CD14-positive monocyte (primary cell): ENCODE results near the gene ARL4A. TPM values are rescaled to one million over a fixed set of nuclear protein-coding genes. Genes with fewer than 3 reads are reported as not detected.

Source experiments
- DNase-seq, 3 donors: peaks; one replicate each; pipeline ENCODE4 v3.0.0-alpha.2; 2011 to 2022
- H2AFZ ChIP-seq: 2 replicates; pipeline ENCODE4 v1.6.0; 2012; ENCODE audit warnings: mild to moderate bottlenecking, low read depth, low read length, inconsistent platforms; ENCODE audit not compliant: insufficient read depth, poor library complexity, severe bottlenecking
- H3K27ac ChIP-seq, 2 donors: 1 replicate in 1 of 2; 2 replicates in 1 of 2; pipeline ENCODE4 v1.5.1; 2012 to 2013; ENCODE audit warnings: low read length in 2 of 2, control low read depth in 1 of 2, inconsistent platforms in 1 of 2, low read depth in 1 of 2, mild to moderate bottlenecking in 1 of 2
- H3K27me3 ChIP-seq, 2 donors: one replicate each; pipeline versions ENCODE4 v1.6.0 to v1.6.1; 2011 to 2013; ENCODE audit warnings: low read length in 2 of 2; ENCODE audit not compliant: control insufficient read depth in 2 of 2, insufficient read depth in 2 of 2
- H3K36me3 ChIP-seq, 2 donors: replicated peaks in 1 of 2; 1 replicate in 1 of 2; 2 replicates in 1 of 2; pipeline versions ENCODE4 v1.5.1 to v1.6.1; 2012 to 2013; ENCODE audit warnings: low read length in 2 of 2, control low read depth in 1 of 2, inconsistent platforms in 1 of 2, mild to moderate bottlenecking in 1 of 2; ENCODE audit not compliant: insufficient read depth in 2 of 2, control insufficient read depth in 1 of 2
- H3K4me1 ChIP-seq, 2 donors: 1 replicate in 1 of 2; 2 replicates in 1 of 2; pipeline versions ENCODE4 v1.5.1 to v1.6.1; 2012 to 2013; ENCODE audit warnings: low read length in 2 of 2, control low read depth in 1 of 2, inconsistent platforms in 1 of 2, mild to moderate bottlenecking in 1 of 2, moderate library complexity in 1 of 2; ENCODE audit not compliant: insufficient read depth in 2 of 2, control insufficient read depth in 1 of 2
- H3K4me2 ChIP-seq: replicated peaks from 2 replicates; pipeline ENCODE3; 2012; ENCODE audit warnings: low read length, moderate library complexity, mild to moderate bottlenecking; ENCODE audit not compliant: poor library complexity, severe bottlenecking; ENCODE audit errors: extremely low read depth
- H3K4me3 ChIP-seq, 3 experiments: fragments of 200-600 bp in 1 of 3; sonication (generic) in 1 of 3; replicated peaks in 1 of 3; 1 replicate in 2 of 3; 2 replicates in 1 of 3; pipeline ENCODE4 v1.5.1; 2011 to 2013; ENCODE audit warnings: low read length in 3 of 3, mild to moderate bottlenecking in 3 of 3, control low read depth in 2 of 3, low read depth in 2 of 3, inconsistent platforms in 1 of 3, moderate library complexity in 1 of 3
- H3K79me2 ChIP-seq: 2 replicates; pipeline ENCODE4 v1.6.0; 2012; ENCODE audit warnings: mild to moderate bottlenecking, control low read depth, inconsistent platforms, low read length, moderate library complexity; ENCODE audit not compliant: insufficient read depth
- H3K9ac ChIP-seq: 2 replicates; pipeline ENCODE4 v1.6.0; 2017; ENCODE audit warnings: low read length, mild to moderate bottlenecking; ENCODE audit not compliant: insufficient read depth, poor library complexity, severe bottlenecking
- H3K9me3 ChIP-seq, 2 donors: replicated peaks in 1 of 2; 1 replicate in 1 of 2; 2 replicates in 1 of 2; pipeline versions ENCODE4 v1.5.1 to v1.6.1; 2012 to 2013; ENCODE audit warnings: low read length in 2 of 2, control low read depth in 1 of 2; ENCODE audit not compliant: control insufficient read depth in 1 of 2, insufficient read depth in 1 of 2
- H4K20me1 ChIP-seq: 2 replicates; pipeline ENCODE4 v1.6.0; 2012; ENCODE audit warnings: mild to moderate bottlenecking, low read length, control low read depth, moderate library complexity; ENCODE audit not compliant: insufficient read depth
- H3K27ac Mint-ChIP-seq, 7 donors: one replicate each; pipeline ENCODE4 v1.8.0; 2020; ENCODE audit warnings: mild to moderate bottlenecking in 7 of 7, mixed read lengths in 7 of 7, moderate library complexity in 6 of 7, inconsistent platforms in 2 of 7
- H3K27me3 Mint-ChIP-seq, 3 donors: one replicate each; pipeline ENCODE4 v1.8.0; 2021 to 2022; ENCODE audit warnings: low read depth in 3 of 3, mild to moderate bottlenecking in 3 of 3, mixed read lengths in 3 of 3, moderate library complexity in 3 of 3, inconsistent platforms in 1 of 3
- H3K36me3 Mint-ChIP-seq, 2 donors: one replicate each; pipeline ENCODE4 v1.8.0; 2020; ENCODE audit warnings: mixed read lengths in 2 of 2, inconsistent platforms in 1 of 2, mild to moderate bottlenecking in 1 of 2
- H3K4me1 Mint-ChIP-seq: one replicate; pipeline ENCODE4 v1.8.0; 2020; ENCODE audit warnings: mild to moderate bottlenecking, mixed read lengths
- H3K4me3 Mint-ChIP-seq, 2 donors: one replicate each; pipeline ENCODE4 v1.8.0; 2020; ENCODE audit warnings: mild to moderate bottlenecking in 2 of 2, mixed read lengths in 2 of 2, moderate library complexity in 1 of 2
- H3K9me3 Mint-ChIP-seq, 7 donors: one replicate each; pipeline ENCODE4 v1.8.0; 2020 to 2022; ENCODE audit warnings: mixed read lengths in 7 of 7, mild to moderate bottlenecking in 6 of 7, moderate library complexity in 6 of 7, inconsistent platforms in 2 of 7
- WGBS: methylation state at CpG from one replicate; pipeline ENCODE4 v1.1.5; 2013; ENCODE audit warnings: missing lambda C conversion rate; ENCODE audit not compliant: insufficient coverage; 5-methylcytosine and 5-hydroxymethylcytosine counted together
- intact Hi-C, 2 donors: fragments of 100-400 bp; cut with micrococcal nuclease; formaldehyde crosslinking; loops; one replicate each; pipeline versions ENCODE4 v1.15.0 to v1.15.1; 2023
- polyA plus RNA-seq, 3 donors: library from polyadenylated mRNA; depleted of rRNA in 1 of 3; unstranded in 2 of 3; stranded (reverse) in 1 of 3; fragments of 300-500 nt in 2 of 3; fragments of >200 nt in 1 of 3; fragmentation: Illumina TruSeq in 2 of 3; gene quantifications; 1 replicate in 2 of 3; 2 replicates in 1 of 3; pipeline ENCODE4 v1.2.3, GENCODE V29; 2012 to 2021
- TF ChIP-seq, protein P1 (sequence below): fragments of 200-600 bp; IDR thresholded peaks from one replicate; pipeline ENCODE4 v1.8.0; 2022; ENCODE audit warnings: antibody characterized with exemption, mild to moderate bottlenecking

The ARL4A gene
- polyA plus RNA-seq, 3 donors: 60.3 to 125 (median 69.3) TPM

DNA sequence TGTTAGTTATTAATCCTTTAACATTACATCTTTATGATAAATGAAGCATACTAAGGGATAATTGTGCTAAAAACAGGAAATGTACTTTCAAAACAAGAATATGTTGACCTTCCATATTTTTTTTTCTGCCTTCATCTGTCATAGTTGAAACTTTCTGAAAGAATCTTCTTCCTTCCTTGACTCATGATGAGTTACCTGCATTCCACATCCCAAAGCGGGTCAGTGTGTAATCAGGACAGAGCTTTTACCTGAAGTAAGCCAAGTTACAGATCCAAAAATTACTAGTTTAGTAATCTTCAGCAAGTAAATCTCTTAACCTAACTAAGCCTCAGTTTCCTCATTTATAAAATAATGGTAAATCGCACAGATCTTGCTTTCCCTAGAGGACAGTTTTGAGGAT, 13.4 kb upstream of the ARL4A start:
- Histone ChIP-seq H3K4me2 (peak overlapping the region; percentile 15), H3K27me3 (no peaks in the 10 kb centered on the region), H2AFZ (peak overlapping the region; percentile 29), H4K20me1 (no peaks in the 10 kb centered on the region), H3K79me2 (no peaks in the 10 kb centered on the region), H3K9me3 (no peaks in the 10 kb centered on the region), H3K4me1 (peaks cover 38 to 61% of the 10 kb centered on the region in 2 donors), H3K4me3 (no peak overlapping the region), H3K9ac (no peak overlapping the region), H3K36me3 (no peaks in the 10 kb centered on the region), H3K27ac (peak overlapping the region in 1 of 2 donors; percentile 67)
- no peak for DNase-seq
- Mint-ChIP-seq H3K27ac (peak overlapping the region in 5 of 7 donors; percentile 41 to 80 (median 64)), H3K4me3 (no peak overlapping the region), H3K4me1 (peaks cover 48% of the 10 kb centered on the region), H3K36me3 (no peaks in the 10 kb centered on the region), H3K27me3 (no peaks in the 10 kb centered on the region), H3K9me3 (peaks cover 0 to 8% (median 2%) of the 10 kb centered on the region in 7 donors)
- intact Hi-C loops: no loop called here
- TF ChIP-seq, protein P1, sequence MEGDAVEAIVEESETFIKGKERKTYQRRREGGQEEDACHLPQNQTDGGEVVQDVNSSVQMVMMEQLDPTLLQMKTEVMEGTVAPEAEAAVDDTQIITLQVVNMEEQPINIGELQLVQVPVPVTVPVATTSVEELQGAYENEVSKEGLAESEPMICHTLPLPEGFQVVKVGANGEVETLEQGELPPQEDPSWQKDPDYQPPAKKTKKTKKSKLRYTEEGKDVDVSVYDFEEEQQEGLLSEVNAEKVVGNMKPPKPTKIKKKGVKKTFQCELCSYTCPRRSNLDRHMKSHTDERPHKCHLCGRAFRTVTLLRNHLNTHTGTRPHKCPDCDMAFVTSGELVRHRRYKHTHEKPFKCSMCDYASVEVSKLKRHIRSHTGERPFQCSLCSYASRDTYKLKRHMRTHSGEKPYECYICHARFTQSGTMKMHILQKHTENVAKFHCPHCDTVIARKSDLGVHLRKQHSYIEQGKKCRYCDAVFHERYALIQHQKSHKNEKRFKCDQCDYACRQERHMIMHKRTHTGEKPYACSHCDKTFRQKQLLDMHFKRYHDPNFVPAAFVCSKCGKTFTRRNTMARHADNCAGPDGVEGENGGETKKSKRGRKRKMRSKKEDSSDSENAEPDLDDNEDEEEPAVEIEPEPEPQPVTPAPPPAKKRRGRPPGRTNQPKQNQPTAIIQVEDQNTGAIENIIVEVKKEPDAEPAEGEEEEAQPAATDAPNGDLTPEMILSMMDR: no peak
- WGBS: 88% methylated on average over 1 of the region's 2 CpGs

DNA sequence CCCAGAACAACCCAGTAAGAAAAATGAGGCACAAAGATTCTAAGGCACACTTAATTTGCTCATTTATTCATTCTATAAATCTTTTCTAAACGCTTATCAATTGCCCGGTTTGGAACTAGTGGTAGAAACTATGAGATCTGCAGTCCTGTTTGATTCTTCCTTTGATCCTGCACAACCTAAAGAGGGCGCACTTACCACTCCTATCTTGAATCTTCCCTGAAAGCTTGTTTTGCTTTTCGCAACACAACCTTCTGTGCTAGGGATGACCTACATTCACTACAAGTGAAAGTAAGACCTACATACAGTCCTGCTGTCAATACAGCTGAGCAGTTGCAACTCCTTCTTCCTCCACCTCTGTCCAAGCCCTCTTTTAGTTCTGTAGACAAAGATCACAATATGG, 12.6 kb upstream of the ARL4A start:
- Mint-ChIP-seq H3K27me3 (no peaks in the 10 kb centered on the region), H3K4me3 (no peak overlapping the region), H3K27ac (peak overlapping the region in 5 of 7 donors; percentile 28 to 65 (median 60)), H3K36me3 (no peaks in the 10 kb centered on the region), H3K9me3 (peaks cover 0 to 8% (median 2%) of the 10 kb centered on the region in 7 donors), H3K4me1 (peaks cover 43% of the 10 kb centered on the region)
- peak overlapping the region in 1 of 2 donors; percentile 59 for H3K27ac ChIP-seq
- intact Hi-C loops: no loop called here
- no CpG with 5 or more reads among the region's 4 CpGs for WGBS
- no peaks in the 10 kb centered on the region for H3K36me3 ChIP-seq
- H3K4me2 ChIP-seq: no peak overlapping the region
- no peaks in the 10 kb centered on the region for H3K79me2 ChIP-seq
- H2AFZ ChIP-seq: peak overlapping the region; percentile 31
- H3K4me1 ChIP-seq: peaks cover 31 to 55% of the 10 kb centered on the region in 2 donors
- TF ChIP-seq, protein P1: peak; percentile 66
- DNase-seq: peak; percentile 64 to 70 (median 67)
- no peak overlapping the region for H3K4me3 ChIP-seq
- no peaks in the 10 kb centered on the region for H3K9me3 ChIP-seq
- no peaks in the 10 kb centered on the region for H3K27me3 ChIP-seq
- H3K9ac ChIP-seq: no peak overlapping the region
- H4K20me1 ChIP-seq: no peaks in the 10 kb centered on the region
